Fibroblast of villous mesenchyme (primary cell): ENCODE data around the gene EZR. TPM values are rescaled to one million over a fixed set of nuclear protein-coding genes. Genes with fewer than 3 reads are reported as not detected.
A peak's percentile ranks its signal among the peaks of the same experiment; 100 is the strongest.

ENCODE experiments used
- DNase-seq: peaks from one replicate; pipeline ENCODE4 v3.0.0-alpha.2; 2010; ENCODE audit warnings: low read depth
- H3K4me3 ChIP-seq: 2 replicates; pipeline ENCODE4 v1.5.1; 2011; ENCODE audit warnings: low read depth, mild to moderate bottlenecking, low read length
- total RNA-seq: library from RNA; depleted of rRNA; stranded (reverse); fragments of >200 nt; gene quantifications from 2 replicates; pipeline ENCODE4 v1.2.3, GENCODE V29; 2012
- TF ChIP-seq, protein P1 (sequence below): IDR thresholded peaks from 2 replicates; pipeline ENCODE4 v1.5.1; 2012; ENCODE audit warnings: low read depth, mild to moderate bottlenecking, low read length; ENCODE audit not compliant: insufficient read depth

Gene EZR
- total RNA-seq, 1 donor = 100 TPM

DNA sequence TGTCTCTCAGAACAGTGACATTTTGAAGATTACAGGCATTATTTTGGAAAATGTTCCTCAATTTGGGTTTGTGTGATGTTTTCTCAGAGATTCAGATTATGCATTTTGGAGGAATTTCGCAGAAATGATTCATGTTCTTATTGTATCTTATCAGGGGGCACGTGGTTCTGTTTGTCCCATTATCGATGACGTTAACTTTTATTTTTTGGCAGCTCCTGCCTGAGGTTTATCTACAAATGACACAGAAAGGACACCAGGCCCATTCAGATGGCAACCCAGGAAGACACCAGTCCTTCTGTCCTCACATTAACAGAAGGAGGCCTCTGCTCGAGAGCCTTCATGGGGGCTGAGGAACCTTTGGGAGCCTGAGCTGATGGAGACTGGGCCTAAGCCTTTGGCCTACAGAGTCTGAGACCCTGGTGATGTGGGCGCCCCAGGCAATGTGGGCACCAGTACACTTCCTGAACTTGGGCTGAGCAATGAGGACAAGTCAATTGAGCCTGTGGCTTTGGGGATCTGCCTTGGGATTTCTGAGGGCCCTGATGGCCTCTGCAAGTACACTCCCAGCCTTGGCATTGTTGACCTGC is 41.2 kb upstream of the EZR start:
- no peak for DNase-seq
- no peak overlapping the region for H3K4me3 ChIP-seq
- TF ChIP-seq, protein P1, sequence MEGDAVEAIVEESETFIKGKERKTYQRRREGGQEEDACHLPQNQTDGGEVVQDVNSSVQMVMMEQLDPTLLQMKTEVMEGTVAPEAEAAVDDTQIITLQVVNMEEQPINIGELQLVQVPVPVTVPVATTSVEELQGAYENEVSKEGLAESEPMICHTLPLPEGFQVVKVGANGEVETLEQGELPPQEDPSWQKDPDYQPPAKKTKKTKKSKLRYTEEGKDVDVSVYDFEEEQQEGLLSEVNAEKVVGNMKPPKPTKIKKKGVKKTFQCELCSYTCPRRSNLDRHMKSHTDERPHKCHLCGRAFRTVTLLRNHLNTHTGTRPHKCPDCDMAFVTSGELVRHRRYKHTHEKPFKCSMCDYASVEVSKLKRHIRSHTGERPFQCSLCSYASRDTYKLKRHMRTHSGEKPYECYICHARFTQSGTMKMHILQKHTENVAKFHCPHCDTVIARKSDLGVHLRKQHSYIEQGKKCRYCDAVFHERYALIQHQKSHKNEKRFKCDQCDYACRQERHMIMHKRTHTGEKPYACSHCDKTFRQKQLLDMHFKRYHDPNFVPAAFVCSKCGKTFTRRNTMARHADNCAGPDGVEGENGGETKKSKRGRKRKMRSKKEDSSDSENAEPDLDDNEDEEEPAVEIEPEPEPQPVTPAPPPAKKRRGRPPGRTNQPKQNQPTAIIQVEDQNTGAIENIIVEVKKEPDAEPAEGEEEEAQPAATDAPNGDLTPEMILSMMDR = no peak

DNA sequence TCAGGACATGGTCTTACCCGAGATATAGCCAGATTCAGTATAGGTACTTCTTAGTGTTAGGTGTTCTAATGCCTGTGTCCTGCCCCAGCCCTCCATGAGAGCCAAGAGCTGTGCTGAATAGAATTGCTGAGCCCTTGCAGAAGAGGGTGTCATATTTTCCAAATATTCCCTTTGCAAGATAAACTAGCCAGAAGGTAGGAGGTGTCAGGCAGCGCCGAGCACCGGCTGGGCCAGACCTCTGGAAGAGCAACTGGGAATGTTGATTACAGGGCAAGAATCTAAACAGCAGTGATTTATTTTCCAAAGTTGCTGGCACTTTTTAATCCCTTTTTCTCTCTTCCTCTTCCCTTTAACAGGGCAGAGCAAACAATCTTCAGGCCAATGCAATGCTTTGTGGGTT is 37.1 kb upstream of the EZR start:
- peak; percentile 62 for DNase-seq
- H3K4me3 ChIP-seq = no peak overlapping the region
- TF ChIP-seq, protein P1 = no peak

DNA sequence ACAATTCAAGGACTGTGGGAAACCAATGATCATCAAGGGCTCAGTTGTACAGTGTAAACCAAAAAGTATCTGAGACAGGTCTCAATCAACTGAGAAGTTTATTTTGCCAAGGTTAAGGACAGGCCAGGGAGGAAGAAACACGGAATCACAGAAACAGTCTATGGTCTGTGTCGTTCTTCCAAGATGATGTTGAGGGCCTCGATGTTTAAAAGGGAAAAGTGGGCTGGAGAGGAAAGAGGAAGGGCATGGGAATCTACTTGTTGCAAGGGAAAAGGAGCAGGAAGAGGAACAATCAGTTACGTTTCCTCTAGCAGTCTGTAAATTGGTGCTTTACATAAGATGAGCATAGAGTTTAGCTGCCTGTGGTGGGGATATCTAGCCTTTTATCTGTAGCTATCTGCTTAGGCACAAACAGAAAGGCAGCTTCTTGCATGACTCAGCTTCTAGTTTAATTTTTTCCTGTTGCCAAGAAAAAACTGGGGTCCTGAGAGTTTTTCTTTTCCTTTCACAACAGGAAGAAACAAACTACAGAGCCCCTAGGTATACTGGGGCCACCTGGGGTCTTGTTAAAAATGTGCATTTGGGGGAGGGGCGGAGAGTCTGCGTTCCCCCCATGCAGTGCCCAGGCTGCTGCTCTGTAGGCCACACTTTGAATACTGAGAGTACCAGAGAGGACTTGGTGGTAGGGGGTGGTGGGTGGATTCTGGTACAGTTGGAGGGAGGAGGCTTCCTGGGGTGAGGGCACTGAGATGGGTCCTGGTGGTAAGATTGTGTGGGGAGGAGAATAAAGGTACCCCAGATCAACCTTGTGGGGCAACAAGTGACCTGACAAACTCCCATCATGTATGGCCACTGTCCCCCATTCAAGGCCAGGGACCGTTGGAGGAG is 35.3 kb upstream of the EZR start:
- H3K4me3 ChIP-seq = no peak overlapping the region
- DNase-seq = peak; percentile 96
- TF ChIP-seq, protein P1 = no peak

DNA sequence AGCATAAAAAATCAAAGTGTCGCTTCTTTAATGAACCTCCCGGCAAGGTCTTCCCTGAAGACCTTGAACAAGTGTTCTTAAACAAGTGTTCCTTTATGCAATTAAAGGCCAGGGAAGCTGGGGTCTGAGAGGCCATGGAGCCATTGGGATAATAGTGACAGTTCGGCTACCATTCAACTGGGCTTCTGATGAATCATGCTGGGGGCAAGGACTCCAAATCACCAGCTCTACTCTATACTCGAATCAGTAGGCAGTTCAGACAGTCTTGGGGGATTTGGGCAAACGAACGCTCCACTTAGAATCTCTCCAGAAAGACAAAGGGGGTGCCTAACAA is 34.7 kb upstream of the EZR start:
- TF ChIP-seq, protein P1 = no peak
- H3K4me3 ChIP-seq = no peak overlapping the region
- no peak for DNase-seq

DNA sequence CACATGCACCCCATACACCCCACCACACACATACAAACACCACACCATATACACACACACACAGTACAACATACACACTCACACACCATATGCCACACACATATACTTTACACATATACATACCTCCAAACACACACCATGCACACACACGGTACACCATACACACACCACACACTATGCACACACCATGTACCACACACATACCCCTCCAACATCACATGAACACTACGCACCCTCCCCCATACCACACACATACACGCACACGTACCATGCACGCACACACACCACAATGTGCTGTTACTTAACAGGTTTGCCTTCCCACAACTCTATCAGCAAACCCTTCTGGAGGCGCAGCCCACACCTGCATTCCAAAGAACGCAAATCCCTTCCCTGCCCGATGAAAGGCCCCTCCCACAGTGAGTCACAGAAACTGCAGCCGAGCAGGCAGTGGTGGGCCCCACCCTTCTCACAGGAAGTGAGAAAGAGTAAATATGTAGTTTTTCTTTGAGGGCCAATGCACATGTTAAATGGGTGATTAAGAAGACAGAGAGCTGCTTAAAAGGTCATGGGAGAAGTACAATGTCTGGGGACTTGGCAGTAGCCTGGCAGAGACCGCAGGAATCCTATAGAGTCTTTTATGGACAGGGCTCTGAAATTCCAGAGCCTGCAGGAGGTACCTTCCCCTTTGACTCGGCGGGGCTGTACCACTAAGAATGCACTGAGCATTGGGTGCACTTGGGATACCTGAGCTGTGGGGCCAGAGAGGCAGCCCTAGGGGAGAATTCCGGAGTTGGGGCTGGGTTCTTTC is 34.1 kb upstream of the EZR start:
- H3K4me3 ChIP-seq = no peak overlapping the region
- DNase-seq = peak; percentile 93
- TF ChIP-seq, protein P1 = no peak

DNA sequence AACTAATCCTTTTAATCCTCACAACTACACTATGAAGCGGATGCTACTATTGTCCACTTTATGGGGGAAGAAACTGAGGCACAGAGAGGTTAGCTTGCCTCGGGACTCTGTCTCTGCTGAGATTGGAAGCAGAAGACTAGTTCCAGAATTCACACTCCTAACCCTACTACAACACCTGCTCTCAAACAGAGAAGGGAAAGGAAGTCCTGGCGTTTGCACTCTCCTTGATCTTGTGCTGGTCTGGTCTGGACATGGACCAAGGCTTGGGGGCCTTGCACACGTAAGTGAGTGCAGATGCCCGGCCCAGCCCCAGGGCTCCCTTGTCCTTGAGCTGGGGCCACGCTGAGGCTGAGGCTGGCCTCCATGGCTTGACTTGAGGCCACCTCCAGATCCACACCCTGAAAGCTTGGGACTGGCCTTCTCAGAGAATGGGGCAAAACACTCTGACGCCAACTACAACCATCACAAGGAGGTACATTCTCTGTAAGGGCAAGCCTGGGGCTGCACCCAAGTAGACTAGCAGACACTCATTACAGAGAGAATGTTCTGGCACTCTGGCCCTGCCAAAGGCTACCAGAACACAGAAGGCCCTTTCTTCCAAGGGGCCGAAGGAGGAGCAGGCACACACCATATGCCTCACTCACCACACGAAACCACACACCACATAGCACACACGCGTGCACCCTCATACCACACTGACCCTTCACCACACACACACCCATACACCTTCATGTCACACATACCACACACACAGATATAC is 33.3 kb upstream of the EZR start:
- DNase-seq = no peak
- H3K4me3 ChIP-seq = no peak overlapping the region
- TF ChIP-seq, protein P1 = no peak
